Neural progenitor cell (in vitro differentiated cells): Measurements from ENCODE around the gene IFI44L.

Experiments used
- CTCF ChIP-seq: fragments of 200-600 bp; sonication (generic); IDR thresholded peaks from 2 replicates; pipeline ENCODE4 v1.5.1; 2017; ENCODE audit warnings: antibody characterized with exemption, mild to moderate bottlenecking
- EZH2 ChIP-seq: fragments of 200-600 bp; sonication (generic); IDR thresholded peaks from 2 replicates; pipeline ENCODE4 v1.6.1; 2017; ENCODE audit warnings: antibody characterized with exemption, mild to moderate bottlenecking, moderate library complexity
- EZH2phosphoT487 ChIP-seq: fragments of 200-600 bp; sonication (generic); IDR thresholded peaks from 2 replicates; pipeline ENCODE4 v1.6.1; 2017; ENCODE audit warnings: antibody characterized with exemption

DNA sequence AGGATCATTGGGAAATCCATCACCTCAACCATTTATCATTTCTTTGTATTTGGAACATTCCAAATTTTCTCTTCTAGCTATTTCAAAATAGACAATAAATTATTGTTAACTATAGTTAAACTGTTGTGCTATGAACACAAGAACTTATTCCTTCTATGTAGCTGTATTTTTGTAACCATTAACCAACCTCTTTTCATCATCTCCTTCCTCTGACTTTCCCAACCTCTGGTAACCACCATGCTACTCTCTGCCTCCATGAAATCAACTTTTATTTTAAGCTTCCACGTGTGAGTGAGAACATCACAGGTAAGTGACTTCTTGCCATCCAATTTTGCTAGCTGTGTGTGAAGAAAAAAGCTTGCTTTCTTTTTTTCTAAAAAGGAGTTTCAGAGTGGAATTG, 418 bp downstream of the IFI44L start:
- TF ChIP-seq EZH2 = no peak
- no peak for TF ChIP-seq CTCF
- no peak for TF ChIP-seq EZH2phosphoT487
